SU-DHL-6 (cell line): ENCODE measurements around the gene HERC4.

Source experiments
- H2AFZ ChIP-seq: fragments of 200-600 bp; sonication (generic); 2 replicates; pipeline ENCODE4 v1.6.1; 2014; ENCODE audit warnings: low read depth, mild to moderate bottlenecking, moderate library complexity, mixed read lengths, antibody characterized with exemption, low read length; ENCODE audit not compliant: severe bottlenecking
- H3F3A ChIP-seq: fragments of 200-600 bp; shearing (Covaris generic); 2 replicates; pipeline ENCODE4 v1.6.0; 2016; ENCODE audit warnings: antibody characterized with exemption, mild to moderate bottlenecking; ENCODE audit not compliant: insufficient read depth
- H3K27ac ChIP-seq: fragments of 200-600 bp; sonication (generic); 2 replicates; pipeline ENCODE4 v1.5.1; 2016; ENCODE audit warnings: low read depth, mild to moderate bottlenecking, low read length, moderate library complexity, mixed read lengths
- H3K27me3 ChIP-seq: fragments of 200-600 bp; sonication (generic), shearing (Covaris generic); 2 replicates; pipeline ENCODE4 v1.6.0; 2014; ENCODE audit warnings: mild to moderate bottlenecking, low read length
- H3K36me3 ChIP-seq: fragments of 200-600 bp; sonication (generic); 2 replicates; pipeline ENCODE4 v1.6.1; 2014; ENCODE audit warnings: mild to moderate bottlenecking, low read length, mixed read lengths
- H3K4me2 ChIP-seq: fragments of 300-600, 200-600 bp; shearing (Covaris generic), sonication (generic); 2 replicates; pipeline ENCODE4 v1.6.0; 2014; ENCODE audit warnings: low read length, low read depth, mild to moderate bottlenecking; ENCODE audit not compliant: poor library complexity, severe bottlenecking
- H3K4me3 ChIP-seq: fragments of 200-600 bp; sonication (generic); 2 replicates; pipeline ENCODE4 v1.5.1; 2014; ENCODE audit warnings: antibody characterized with exemption, low read length, mild to moderate bottlenecking, mixed read lengths; ENCODE audit not compliant: insufficient read depth, poor library complexity, severe bottlenecking
- H3K79me2 ChIP-seq: fragments of 200-600 bp; sonication (generic); 2 replicates; pipeline ENCODE4 v1.6.1; 2014; ENCODE audit warnings: mild to moderate bottlenecking, low read length, moderate library complexity; ENCODE audit not compliant: insufficient read depth
- H3K9ac ChIP-seq: fragments of 200-600 bp; sonication (generic); 2 replicates; pipeline ENCODE4 v1.7.0; 2014; ENCODE audit warnings: mild to moderate bottlenecking, low read length
- H3K9me2 ChIP-seq: fragments of 200-600 bp; sonication (generic); replicated peaks from 2 replicates; pipeline ENCODE4 v1.6.1; 2014; ENCODE audit warnings: low read length; ENCODE audit not compliant: insufficient read depth
- H3K9me3 ChIP-seq: fragments of 200-600 bp; sonication (generic); 2 replicates; pipeline ENCODE4 v1.6.1; 2014; ENCODE audit warnings: low read length, mixed read lengths; ENCODE audit not compliant: insufficient read depth
- H4K20me1 ChIP-seq: fragments of 200-600 bp; sonication (generic); 2 replicates; pipeline ENCODE4 v1.6.1; 2014; ENCODE audit warnings: low read depth, mild to moderate bottlenecking, antibody characterized with exemption, low read length, moderate library complexity, mixed read lengths
- EZH2phosphoT487 ChIP-seq: fragments of 200-600 bp; sonication (generic), shearing (Covaris generic); conservative IDR thresholded peaks from 2 replicates; pipeline ENCODE4 v1.6.1; 2018; ENCODE audit warnings: mild to moderate bottlenecking, antibody characterized with exemption, low read length, moderate library complexity, mixed read lengths
- TF ChIP-seq, protein P1 (sequence below): fragments of 200-600 bp; sonication (generic); IDR thresholded peaks from one replicate; pipeline ENCODE4 v1.5.1; 2017; ENCODE audit warnings: antibody characterized with exemption, mild to moderate bottlenecking, low read length, moderate library complexity; ENCODE audit not compliant: insufficient read depth, poor library complexity, severe bottlenecking

The HERC4 gene

DNA sequence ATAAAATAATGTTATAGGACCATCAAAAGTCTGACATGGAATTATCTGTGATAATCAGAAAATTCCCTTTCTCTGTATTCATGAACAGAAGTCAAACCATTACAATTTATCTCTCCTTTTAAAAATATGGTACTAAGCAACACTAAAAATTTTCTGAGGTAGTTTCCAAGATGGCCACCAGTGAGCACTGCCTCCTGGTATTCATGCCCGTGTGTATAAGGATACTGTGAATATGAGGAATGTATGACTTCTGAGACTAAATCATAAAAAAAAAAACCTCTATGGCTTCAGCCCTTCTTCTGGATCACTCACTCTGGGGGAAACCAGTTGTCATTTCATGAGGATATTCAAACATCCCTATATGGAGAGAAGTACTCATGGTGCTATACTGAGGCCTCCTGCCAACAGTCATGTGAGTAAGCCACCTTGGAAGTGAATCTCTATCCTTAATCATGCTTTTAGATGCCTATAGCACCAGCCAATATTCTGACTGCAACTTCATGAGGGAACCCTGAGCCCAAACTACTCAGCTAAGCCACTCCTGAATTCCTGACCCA lies 149.6 kb downstream of the HERC4 start:
- Histone ChIP-seq H2AFZ (no peak overlapping the region), H3K27ac (no peak overlapping the region), H3K4me2 (no peak overlapping the region), H3K27me3 (no peaks in the 10 kb centered on the region), H3K4me3 (no peak overlapping the region), H3K9me2 (no peaks in the 10 kb centered on the region), H3K36me3 (peaks cover 24% of the 10 kb centered on the region), H3K9me3 (no peaks in the 10 kb centered on the region), H3F3A (peaks cover 19% of the 10 kb centered on the region; the same call in 1 of the 2 replicates), H4K20me1 (no peaks in the 10 kb centered on the region), H3K79me2 (no peaks in the 10 kb centered on the region), H3K9ac (no peak overlapping the region)
- TF ChIP-seq, protein P1, sequence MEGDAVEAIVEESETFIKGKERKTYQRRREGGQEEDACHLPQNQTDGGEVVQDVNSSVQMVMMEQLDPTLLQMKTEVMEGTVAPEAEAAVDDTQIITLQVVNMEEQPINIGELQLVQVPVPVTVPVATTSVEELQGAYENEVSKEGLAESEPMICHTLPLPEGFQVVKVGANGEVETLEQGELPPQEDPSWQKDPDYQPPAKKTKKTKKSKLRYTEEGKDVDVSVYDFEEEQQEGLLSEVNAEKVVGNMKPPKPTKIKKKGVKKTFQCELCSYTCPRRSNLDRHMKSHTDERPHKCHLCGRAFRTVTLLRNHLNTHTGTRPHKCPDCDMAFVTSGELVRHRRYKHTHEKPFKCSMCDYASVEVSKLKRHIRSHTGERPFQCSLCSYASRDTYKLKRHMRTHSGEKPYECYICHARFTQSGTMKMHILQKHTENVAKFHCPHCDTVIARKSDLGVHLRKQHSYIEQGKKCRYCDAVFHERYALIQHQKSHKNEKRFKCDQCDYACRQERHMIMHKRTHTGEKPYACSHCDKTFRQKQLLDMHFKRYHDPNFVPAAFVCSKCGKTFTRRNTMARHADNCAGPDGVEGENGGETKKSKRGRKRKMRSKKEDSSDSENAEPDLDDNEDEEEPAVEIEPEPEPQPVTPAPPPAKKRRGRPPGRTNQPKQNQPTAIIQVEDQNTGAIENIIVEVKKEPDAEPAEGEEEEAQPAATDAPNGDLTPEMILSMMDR: no peak
- TF ChIP-seq EZH2phosphoT487: no peak

DNA sequence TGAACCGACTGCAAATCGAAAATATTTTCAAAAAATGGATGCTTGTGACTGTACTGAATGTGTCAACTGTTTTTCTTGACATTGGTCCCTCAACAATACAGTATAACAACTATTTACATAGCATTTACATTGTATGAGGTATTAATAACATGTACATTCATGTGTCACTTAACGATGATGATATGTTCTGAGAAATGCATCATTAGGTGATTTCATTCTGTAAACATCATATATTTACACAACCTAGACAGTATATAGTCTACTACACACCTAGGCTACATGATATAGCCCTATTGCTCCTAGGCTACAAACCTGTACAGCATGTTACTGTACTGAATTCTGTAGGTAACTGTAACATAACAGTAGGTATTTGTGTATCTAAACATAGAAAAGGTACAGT lies 150.9 kb downstream of the HERC4 start:
- Histone ChIP-seq H3K79me2 (no peaks in the 10 kb centered on the region), H3K4me3 (no peak overlapping the region), H3K27ac (no peak overlapping the region), H4K20me1 (no peaks in the 10 kb centered on the region), H3K4me2 (no peak overlapping the region), H3K27me3 (no peaks in the 10 kb centered on the region), H3K36me3 (peaks cover 24% of the 10 kb centered on the region), H3K9me3 (no peaks in the 10 kb centered on the region), H3K9me2 (no peaks in the 10 kb centered on the region), H2AFZ (no peak overlapping the region), H3F3A (peaks cover 19% of the 10 kb centered on the region; the same call in 1 of the 2 replicates), H3K9ac (no peak overlapping the region)
- TF ChIP-seq, protein P1: no peak

DNA sequence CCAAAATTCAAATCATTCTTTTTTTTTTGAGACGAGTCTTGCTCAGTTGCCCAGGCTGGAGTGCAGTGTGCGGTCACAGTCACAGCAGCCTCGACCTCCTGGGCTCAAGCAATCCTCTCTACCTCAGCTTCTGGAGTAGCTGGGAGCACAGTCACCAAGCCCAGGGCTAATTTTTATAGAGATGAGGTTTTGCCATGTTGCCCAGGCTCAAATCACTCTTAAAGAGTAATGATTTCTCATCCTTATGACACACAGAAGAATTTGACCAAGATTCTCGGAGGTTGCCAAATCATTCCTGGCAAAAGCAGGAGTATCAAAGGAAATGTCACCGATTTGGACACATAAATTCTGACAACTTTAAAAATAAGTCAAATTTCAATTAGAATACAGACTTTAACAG lies 151.5 kb downstream of the HERC4 start:
- H3K4me2 ChIP-seq: no peak overlapping the region
- H3K27ac ChIP-seq: no peak overlapping the region
- peaks cover 24% of the 10 kb centered on the region for H3K36me3 ChIP-seq
- H3K27me3 ChIP-seq: no peaks in the 10 kb centered on the region
- no peaks in the 10 kb centered on the region for H3K9me2 ChIP-seq
- H3K9ac ChIP-seq: no peak overlapping the region
- no peak overlapping the region for H2AFZ ChIP-seq
- H4K20me1 ChIP-seq: no peaks in the 10 kb centered on the region
- no peaks in the 10 kb centered on the region for H3K79me2 ChIP-seq
- no peaks in the 10 kb centered on the region for H3K9me3 ChIP-seq
- TF ChIP-seq EZH2phosphoT487: no peak
- TF ChIP-seq, protein P1: no peak
- peaks cover 19% of the 10 kb centered on the region; the same call in 1 of the 2 replicates for H3F3A ChIP-seq
- H3K4me3 ChIP-seq: no peak overlapping the region
